ENCODE data around the gene POM121.
"Not testable (repeated sequence)": the region's sequence is repeated elsewhere in the genome, so short reads cannot be mapped to it uniquely, and the experiment has no call there.

POM121 gene

DNA sequence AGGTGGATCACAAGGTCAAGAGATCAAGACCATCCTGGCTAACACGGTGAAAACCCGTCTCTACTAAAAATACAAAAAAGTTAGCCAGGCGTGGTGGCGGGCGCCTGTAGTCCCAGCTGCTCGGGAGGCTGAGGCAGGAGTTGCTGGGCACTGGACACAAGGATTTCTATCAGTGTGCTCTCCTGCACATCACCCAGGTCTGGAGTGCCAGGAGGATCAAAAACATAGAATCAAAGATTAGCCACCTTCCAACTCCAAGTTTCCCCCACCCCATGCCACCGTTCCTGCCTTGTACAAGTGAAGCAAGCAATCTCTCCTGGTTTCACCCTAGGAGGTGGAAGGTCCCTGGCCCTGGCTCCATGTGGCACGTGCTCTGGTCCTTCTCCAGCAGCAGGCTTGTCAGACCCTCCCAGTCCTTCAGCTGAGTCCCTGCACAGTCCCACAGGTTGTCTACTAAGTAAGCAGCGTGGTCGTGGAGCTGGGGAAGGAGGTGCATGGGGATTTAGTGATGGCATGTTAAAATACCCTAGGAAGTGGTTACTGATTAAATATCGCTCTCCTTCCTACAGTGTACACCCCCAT, 73.1 kb downstream of the POM121 start:
- not testable (repeated sequence) for DNase-seq
